ENCODE results near the gene RNU4-1.
A peak's percentile ranks its signal among the peaks of the same experiment; 100 is the strongest.
"Not testable (repeated sequence)": the region's sequence is repeated elsewhere in the genome, so short reads cannot be mapped to it uniquely, and the experiment has no call there.

Gene RNU4-1

GRCh38 chr12:120257041-120257821, 35.8 kb downstream of the RNU4-1 start:
- DNase-seq = no peak

GRCh38 chr12:120254809-120255208, 38.2 kb downstream of the RNU4-1 start:
- no peak for DNase-seq

- peak in 1 of 2 experiments; percentile 38 for DNase-seq
These were observed 39.7 kb downstream of the RNU4-1 start for GRCh38 chr12:120253313-120253712.

DNA sequence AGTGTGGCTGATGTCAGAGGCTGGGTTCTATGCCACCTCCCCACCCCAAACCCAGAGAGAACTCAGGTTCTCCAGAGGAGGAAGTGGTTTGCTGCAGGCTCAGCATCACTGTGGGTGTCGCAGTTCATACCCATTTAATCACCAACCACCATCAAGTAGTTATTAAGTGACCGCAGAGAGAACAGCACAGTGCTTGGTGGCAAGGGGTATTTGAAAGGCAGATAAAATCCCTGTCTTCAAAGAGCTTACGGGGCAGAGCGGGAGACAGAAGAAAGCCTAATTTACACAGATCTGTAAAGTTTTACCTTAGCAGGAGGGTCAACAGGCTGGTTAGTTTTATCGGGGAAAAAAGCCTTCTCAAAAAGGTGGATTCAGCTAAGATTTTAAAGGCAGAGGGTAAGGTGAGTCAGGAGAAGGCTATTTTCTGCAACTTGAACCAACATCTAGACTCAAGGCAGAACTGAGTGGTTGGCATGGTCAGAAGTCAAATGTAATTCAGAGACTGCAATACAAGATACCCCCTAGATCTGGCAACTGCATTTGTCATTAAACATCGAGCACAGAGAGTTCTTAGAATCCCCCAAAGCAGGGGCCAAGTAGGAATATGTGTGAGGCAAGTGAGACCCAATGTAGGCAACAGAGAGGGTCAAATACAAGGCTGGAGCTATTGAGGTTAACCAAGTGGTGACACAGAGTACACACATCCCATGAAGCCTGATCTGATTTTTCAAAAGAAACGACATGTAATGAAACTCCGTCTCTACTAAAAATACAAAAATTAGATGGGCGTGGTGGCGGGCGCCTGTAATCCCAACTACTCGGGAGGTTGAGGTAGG, 40.7 kb downstream of the RNU4-1 start:
- peak; percentile 42 to 84 for DNase-seq

- not testable (repeated sequence) for DNase-seq
These were observed 41.5 kb downstream of the RNU4-1 start for GRCh38 chr12:120251364-120252070.

DNA sequence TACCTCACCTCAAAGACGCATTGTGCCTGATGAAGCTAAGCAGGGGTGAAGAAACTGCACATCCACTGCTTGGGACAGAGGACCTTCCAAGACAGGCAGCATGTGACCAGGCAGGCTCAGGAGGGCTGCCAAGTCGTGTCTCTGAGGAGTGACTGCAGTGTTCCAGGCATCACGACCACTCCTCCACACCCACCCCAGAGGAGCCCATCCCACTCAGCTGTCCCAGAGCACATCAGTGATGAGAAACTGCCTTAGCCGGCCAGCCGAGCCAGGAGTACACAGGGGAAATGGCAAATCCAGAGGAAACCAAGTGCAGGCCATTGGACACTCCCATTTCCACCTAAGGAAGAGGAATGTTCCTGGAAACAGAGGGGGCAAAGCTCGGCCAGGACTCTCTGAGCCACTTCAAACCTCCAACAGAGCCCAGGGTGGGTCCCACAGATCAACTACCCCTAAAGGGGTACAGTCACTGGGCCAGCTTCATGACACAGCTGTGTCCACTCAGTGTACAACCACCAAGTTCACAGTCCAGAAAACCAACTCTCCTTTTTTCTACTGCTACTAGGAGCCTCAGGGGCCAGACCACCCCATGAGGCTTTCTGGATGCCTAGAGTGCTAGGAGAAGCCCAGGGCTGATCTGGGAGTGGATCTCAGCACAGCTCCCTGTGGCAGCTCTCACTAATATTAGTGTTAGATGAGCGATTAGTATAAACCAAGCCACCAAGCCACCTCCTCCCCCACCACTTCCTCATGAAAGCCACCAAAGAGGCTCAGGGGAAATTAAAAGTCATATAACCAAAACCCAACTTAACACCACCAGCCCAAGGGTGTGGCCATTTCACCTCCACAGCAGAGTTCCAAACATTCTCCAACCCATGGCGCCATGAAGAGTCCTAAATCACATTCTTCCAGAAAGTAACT, 42.9 kb downstream of the RNU4-1 start:
- DNase-seq = peak in 1 of 2 experiments; percentile 46

DNA sequence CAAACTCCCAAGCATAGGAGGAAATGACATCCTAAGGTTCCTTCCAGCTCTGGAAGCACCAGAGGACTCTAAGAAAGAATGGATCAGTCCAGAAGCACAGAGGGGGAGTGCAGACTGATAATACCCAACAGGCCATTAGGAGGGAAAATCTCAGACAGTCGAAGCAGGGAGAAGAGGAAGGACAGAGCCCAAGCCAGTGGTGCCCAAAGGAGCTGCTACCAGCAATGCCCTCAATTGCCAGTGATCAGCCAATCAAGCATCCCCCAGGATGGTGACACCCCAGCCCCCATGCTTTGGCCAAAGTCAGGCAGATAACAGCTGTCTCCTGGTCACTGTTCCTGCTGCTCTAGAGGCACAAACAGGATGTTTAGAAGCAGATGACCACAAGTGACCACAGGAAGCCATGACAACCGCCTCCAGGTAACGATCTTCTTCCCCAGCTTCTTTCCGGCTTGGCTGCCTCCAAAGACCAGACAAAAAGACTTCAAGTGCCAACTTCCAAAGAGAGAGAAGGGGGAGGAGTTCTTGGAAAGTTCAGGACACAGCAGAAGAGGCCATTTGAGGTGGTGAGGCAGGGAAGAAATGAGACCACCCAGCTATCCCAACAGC, 43.7 kb downstream of the RNU4-1 start:
- DNase-seq = no peak

DNA sequence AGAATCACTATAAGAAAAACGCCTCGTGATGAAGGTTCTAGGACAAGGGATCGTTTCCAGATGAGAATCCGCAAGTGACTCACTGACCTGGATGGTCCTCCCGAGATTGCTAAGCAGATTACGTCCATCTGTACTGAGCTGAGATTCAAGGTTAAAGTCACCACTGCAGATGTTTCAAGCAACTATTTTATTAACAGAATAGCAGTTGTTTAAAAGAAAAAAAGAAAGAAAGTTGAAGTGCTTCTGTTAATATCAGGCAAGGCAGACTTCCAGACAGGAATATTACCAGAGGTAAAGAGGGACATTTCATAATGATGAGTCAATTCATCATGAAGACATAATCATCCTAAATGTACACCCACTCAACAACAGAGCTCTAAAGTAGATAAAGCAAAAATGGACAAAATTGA, 45.4 kb downstream of the RNU4-1 start:
- DNase-seq = no peak

DNA sequence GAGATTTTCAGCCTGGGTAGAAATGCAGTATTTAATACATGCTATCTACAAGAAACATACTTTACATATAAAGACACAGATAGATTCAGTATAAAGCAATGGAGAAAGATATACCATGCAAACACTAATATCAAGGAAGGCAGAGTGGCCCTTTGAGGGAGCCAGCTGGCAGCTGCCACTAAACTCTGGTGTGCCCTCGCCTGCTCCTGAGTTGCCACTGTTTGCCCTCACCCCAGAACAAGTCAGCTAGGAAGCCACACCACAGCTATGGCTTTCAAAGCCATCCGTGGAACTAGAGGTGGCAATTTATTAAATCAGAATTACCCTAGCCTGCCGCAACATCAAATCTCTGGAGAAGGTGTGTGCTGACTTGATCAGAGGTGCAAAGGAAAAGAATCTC, 45.9 kb downstream of the RNU4-1 start:
- no peak for DNase-seq

DNA sequence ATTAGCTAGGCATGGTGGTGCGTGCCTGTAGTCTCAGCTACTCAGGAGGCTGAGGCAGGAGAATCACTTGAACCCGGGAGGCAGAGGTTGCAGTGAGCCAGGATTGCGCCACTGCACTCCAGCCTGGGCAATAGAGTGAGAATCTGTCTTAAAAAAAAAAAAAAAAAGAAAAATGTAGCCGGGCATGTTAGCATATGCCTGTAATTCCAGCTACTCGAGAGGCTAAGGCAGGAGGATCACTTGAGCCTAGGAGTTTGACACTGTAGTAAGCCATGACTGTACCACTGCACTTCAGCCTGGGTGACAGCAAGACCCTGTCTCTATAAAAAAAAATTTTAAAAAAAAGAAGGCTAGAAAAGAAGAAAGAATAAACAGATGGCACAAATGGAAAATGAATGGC, 46.3 kb downstream of the RNU4-1 start:
- DNase-seq = not testable (repeated sequence)
